Neural crest cell (in vitro differentiated cells): ENCODE data around the gene IFT122. TPM values are rescaled to one million over a fixed set of nuclear protein-coding genes. Genes with fewer than 3 reads are reported as not detected.

ENCODE experiments used
- DNase-seq: peaks from one replicate; pipeline ENCODE4 v3.0.0; 2021; ENCODE audit warnings: low read depth, mixed read lengths, low spot score
- H3K27ac Mint-ChIP-seq: one replicate; pipeline ENCODE4 v1.8.0; 2021; ENCODE audit warnings: mild to moderate bottlenecking, mixed read lengths; ENCODE audit not compliant: unreplicated experiment
- H3K27me3 Mint-ChIP-seq: 2 replicates; pipeline ENCODE4 v1.8.0; 2021; ENCODE audit warnings: low read depth, mild to moderate bottlenecking, mixed read lengths
- H3K36me3 Mint-ChIP-seq: 2 replicates; pipeline ENCODE4 v1.8.0; 2021; ENCODE audit warnings: low read depth, mild to moderate bottlenecking, mixed read lengths
- H3K4me1 Mint-ChIP-seq: 2 replicates; pipeline ENCODE4 v1.8.0; 2021; ENCODE audit warnings: mixed read lengths
- H3K4me3 Mint-ChIP-seq: one replicate; pipeline ENCODE4 v1.8.0; 2021; ENCODE audit warnings: mild to moderate bottlenecking, mixed read lengths
- H3K9me3 Mint-ChIP-seq: 2 replicates; pipeline ENCODE4 v1.8.0; 2021; ENCODE audit warnings: mixed read lengths
- CTCF ChIP-seq: fragments of 200-600 bp; sonication (generic); conservative IDR thresholded peaks from 2 replicates; pipeline ENCODE4 v1.5.0; 2021; ENCODE audit warnings: antibody characterized with exemption, mild to moderate bottlenecking
- total RNA-seq: library from RNA; stranded (reverse); gene quantifications from 2 replicates; pipeline ENCODE4 v1.2.1, GENCODE V29; 2021

The IFT122 gene
- total RNA-seq, 1 donor from 2014 or later: 44.9 TPM

GRCh38 chr3:129461461-129462146 lies 21.6 kb downstream of the IFT122 start:
- Mint-ChIP-seq H3K4me3 (no peak overlapping the region), H3K9me3 (no peaks in the 10 kb centered on the region), H3K36me3 (peaks cover 6% of the 10 kb centered on the region), H3K27me3 (no peaks in the 10 kb centered on the region), H3K4me1 (peaks cover 15% of the 10 kb centered on the region), H3K27ac (no peak overlapping the region)
- no peak for DNase-seq
- TF ChIP-seq CTCF: no peak

GRCh38 chr3:129462361-129462968 lies 22.4 kb downstream of the IFT122 start:
- peaks cover 15% of the 10 kb centered on the region for H3K4me1 Mint-ChIP-seq
- no peak for TF ChIP-seq CTCF
- H3K9me3 Mint-ChIP-seq: no peaks in the 10 kb centered on the region
- H3K27me3 Mint-ChIP-seq: no peaks in the 10 kb centered on the region
- peaks cover 3% of the 10 kb centered on the region for H3K36me3 Mint-ChIP-seq
- peak overlapping the region; percentile 86 for H3K27ac Mint-ChIP-seq
- no peak for DNase-seq
- H3K4me3 Mint-ChIP-seq: no peak overlapping the region

GRCh38 chr3:129463094-129463493 lies 23.1 kb downstream of the IFT122 start:
- Mint-ChIP-seq H3K27ac (no peak overlapping the region), H3K36me3 (peaks cover 3% of the 10 kb centered on the region), H3K27me3 (no peaks in the 10 kb centered on the region), H3K4me1 (peaks cover 15% of the 10 kb centered on the region), H3K4me3 (no peak overlapping the region), H3K9me3 (no peaks in the 10 kb centered on the region)
- TF ChIP-seq CTCF: no peak
- DNase-seq: no peak

GRCh38 chr3:129463716-129464115 lies 23.7 kb downstream of the IFT122 start:
- H3K27ac Mint-ChIP-seq: no peak overlapping the region
- no peaks in the 10 kb centered on the region for H3K9me3 Mint-ChIP-seq
- DNase-seq: no peak
- H3K4me3 Mint-ChIP-seq: no peak overlapping the region
- H3K4me1 Mint-ChIP-seq: peaks cover 15% of the 10 kb centered on the region
- H3K36me3 Mint-ChIP-seq: peaks cover 3% of the 10 kb centered on the region
- no peaks in the 10 kb centered on the region for H3K27me3 Mint-ChIP-seq
- no peak for TF ChIP-seq CTCF

- DNase-seq: no peak
- no peak for TF ChIP-seq CTCF
- no peaks in the 10 kb centered on the region for H3K9me3 Mint-ChIP-seq
- no peak overlapping the region for H3K27ac Mint-ChIP-seq
- peaks cover 12% of the 10 kb centered on the region for H3K4me1 Mint-ChIP-seq
- peaks cover 8% of the 10 kb centered on the region for H3K36me3 Mint-ChIP-seq
- no peak overlapping the region for H3K4me3 Mint-ChIP-seq
- H3K27me3 Mint-ChIP-seq: no peaks in the 10 kb centered on the region
Measured at GRCh38 chr3:129467932-129468331, 27.9 kb downstream of the IFT122 start.
